Activated CD4-positive, alpha-beta T cell treated with anti-CD3 and anti-CD28 coated beads, Interleukin-2, amount 50 U/mL, for 24 hours (primary cell): ENCODE data around the gene ENOX1.

Experiments used
- DNase-seq, 2 donors: peaks; one replicate each; pipeline ENCODE4 v3.0.0-alpha.2; 2020; ENCODE audit warnings: low read depth in 1 of 2, low spot score in 1 of 2

The ENOX1 gene

DNA sequence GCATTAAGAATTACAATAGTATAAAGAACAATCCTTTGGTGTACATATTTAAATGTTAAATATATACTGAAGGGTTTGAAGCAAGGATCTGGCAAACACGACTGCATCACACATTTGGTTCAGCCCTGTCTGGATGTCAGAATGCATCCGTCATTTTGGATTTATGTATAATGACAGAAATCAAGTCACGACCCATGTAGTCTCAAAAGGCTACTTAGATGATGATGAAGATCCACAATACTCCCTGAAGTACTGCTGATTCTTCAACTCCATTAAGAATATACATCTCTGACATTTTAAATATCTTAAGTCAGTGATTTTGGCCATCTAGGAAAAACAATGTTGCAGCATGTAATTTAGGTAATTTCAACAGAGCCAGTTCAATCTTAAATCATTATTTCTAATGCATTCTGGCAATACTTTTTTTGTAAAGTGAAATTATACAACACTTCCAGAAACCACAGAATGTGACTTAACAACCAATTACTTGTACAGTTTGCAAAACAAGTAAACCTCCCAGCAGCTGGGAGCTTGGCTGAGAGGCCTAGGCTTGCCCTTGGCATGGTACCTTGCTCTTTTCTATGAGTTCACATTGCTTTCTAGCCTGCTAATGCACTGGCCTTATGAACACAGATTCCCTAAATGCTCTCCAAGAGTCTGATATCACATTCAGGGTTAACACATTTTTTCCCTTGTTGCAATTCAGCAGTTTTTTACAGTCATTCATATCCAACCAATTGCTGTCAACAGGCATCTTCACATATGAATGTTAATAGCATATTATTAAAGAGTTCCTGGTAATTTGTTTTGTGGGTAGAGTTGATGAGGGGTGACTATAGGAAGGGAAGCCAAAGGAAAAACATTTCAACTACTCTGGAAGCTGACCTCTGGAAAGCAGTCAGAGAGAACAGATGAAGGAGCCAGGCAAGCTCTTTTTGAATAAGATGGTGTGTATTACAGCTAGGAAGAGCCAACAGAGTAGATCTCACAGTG, 175.2 kb downstream of the ENOX1 start:
- no peak for DNase-seq

DNA sequence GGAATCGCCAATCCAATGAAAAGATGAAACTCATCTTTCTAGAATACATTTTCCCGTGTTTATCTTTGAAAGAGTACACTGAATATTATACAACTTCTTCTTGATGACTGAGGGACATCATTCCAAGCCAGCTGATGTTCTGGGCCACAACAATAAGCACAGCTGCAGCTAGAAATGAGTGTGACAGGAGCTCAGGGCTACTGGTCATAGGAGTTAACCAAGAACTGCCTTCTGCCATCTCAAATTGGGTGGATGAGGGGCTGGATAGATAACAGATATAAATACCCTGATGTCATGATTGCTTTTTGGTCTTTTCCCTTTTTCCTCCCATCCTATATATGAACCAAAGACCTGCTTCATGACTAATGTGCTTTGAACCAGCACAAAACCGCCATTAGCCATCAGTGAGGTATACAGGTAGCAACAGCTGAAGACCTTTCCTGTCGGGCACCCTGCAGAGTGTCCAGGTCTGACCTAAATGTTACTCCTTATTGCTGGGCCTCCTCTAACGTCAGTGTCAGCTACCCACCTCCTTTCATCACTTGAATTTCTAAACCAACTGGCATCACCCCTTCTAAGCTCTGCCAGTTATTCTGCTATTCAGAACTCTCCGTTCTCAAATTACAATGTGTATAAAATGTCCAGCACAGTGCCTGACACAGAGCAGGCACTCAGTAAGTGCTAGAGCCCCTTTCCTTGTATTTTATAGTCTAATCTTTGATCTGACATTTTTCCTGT, 178.2 kb downstream of the ENOX1 start:
- no peak for DNase-seq

DNA sequence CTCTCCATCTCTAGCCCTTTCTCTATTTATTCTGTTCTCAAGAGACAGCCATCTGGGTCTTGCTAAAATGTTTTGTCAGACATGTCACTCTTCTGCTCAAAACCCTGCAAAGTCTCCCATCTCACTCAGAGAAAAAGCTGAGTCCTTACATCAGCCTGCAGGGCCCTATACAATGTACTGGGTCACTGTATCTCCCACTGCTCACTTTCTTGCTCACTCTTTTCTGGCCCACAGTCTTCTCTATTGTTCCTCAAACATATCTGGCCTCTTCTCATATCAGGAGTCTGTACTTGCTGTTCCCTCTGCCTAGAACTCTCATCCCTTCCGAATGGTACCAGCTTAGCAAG, 189.2 kb downstream of the ENOX1 start:
- DNase-seq = no peak

DNA sequence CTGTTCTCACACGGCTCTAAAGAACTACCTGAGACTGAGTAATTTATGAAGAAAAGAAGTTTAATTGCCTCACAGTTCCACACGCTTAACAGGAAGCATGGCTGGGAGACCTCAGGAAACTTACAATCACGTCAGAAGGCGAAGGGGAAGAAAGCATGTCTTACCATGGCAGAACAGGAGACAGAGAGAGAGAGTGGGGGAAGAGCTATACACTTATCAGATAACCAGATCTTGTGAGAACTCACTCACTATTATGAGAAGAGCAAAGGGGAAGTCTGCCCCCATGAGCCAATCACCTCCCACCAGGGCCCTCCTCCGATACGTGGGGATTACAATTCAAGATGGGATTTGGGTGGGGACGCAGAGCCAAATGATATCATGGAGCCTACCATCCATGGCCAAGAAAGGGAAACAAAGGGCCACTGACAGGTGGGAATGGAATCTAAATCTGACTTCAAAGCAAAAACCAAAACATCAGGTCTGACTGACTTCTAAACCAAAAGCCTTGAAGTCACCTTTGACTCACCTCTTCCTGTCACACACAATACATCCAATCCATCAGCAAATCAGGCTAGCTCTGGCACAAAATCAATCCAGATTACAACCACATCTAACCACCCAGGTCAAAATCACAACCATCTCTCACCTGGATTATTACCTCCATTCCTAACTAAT, 189.7 kb downstream of the ENOX1 start:
- no peak for DNase-seq

DNA sequence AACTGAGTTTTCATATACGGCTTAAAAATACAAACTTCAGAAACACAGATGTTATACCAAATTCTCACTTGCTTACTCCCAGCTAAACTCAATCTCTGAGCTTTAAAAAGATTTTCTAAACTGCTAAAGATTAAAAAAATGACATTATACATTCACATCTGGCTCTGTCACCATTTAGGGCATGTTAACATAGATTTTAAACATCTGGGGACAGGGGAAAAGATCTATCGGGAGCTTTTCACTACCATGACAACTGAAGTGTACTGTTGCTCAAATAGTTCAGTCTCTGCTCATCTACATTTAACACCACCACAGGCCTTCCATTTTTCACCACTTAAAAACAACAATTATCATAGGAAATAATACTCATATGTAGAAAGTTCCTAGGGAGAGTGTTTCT, 190.8 kb downstream of the ENOX1 start:
- no peak for DNase-seq

DNA sequence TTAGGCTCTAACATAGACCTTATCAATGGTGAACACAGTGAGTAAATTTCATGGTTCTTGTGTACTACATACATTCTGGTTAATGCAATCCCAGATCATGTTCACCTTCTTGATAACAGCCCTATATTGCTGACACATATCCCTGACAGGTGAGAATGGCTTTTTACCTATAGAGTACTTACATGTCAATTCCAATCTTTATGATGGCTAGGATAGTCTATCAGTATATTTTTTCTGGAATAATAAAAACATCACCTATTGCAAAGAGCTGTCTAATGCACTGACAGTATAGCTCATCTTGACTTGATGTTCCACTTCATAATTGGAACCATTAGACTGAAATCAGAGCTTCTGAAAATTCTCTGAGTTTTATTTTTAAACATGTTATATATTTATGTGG, 199.4 kb downstream of the ENOX1 start:
- no peak for DNase-seq

DNA sequence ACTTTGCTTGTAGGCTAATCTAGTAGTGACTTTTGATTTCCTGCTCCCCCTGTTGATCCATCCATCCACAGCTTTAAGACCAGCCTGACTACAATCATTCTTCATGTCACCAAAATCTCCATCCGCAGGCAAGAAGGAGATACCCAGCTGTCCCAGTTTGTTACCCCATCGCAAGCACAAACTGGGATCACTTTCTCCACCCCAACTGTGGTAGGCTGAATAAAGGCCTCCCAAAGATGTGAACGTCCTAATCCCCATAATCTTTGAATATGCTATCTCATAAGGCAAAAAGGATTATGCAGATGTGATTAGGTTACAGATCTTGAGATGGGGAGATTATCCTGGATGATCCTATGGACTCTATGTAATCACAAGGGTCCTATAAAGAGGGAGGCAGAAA, 202.0 kb downstream of the ENOX1 start:
- no peak for DNase-seq

DNA sequence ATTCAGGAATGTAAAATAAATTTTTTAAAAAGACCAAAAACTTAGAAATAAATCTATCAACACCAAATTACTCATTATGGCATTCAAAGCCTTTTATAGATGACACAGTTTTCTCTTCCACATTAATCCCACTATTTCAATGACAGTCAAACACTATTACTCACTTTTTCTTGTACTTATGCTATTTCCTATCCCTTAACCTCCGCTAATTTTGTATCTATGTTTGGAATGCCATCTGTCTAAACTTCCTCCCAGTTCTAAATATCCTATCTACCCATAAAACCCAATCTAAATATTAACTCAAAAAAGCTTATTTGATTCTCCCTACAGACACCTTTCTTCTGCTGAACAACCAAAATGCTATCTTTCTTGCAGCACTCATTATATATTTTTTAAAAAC, 203.5 kb downstream of the ENOX1 start:
- no peak for DNase-seq

DNA sequence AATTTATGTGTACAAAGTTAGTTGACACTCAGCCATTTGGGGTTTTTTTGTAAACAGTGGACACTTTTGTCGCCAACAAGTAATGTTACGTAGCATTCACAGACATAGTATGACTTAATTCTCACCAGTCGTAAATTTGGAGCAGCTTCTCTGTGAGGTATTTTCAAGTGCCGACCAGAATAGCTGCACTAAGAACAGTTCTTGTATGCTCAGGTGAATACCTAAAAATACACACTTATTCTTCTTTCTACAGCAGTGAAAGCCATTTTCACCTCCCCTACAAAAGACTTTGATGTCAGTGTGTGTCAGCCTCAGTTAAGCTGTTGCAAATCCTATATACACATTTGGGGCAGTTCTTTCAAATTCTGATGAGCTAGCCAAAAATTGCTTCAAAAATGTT, 206.5 kb downstream of the ENOX1 start:
- no peak for DNase-seq

DNA sequence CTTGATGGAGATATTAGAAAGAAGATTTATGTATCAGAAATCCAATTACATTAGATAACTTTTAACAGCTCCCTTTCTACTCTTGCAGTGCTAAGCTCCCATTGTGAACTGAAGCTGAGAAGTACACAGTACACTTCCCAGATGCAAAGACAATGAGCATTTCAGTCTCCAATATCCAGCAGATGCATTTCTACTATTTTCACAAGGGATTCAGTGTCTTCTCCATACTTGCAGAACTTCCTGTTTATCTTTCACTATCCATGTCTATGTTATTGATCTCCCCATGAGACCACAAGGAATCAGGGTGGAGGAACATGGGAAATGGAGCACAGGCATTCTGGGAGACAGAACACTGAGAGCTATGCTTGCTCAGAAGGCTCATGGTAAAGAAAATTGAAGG, 207.5 kb downstream of the ENOX1 start:
- no peak for DNase-seq

DNA sequence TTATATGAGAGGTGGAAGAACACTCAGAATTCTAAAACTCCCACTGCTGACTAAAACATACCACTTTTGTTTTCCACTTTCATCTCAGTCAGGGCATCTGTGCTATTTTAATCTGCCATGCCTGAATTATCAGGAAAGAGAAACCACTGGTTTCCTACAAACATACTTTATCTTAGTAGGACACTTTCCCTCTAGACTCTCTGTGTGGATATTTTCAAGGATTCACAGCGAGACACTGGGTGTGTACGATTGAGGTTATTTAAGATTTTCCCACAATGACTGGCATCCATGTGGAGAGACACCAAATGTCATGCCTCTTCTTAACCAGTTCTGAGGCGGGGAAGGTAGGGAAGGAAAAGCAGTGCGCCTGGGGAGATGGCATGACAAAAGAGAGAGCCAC, 212.2 kb downstream of the ENOX1 start:
- no peak for DNase-seq

DNA sequence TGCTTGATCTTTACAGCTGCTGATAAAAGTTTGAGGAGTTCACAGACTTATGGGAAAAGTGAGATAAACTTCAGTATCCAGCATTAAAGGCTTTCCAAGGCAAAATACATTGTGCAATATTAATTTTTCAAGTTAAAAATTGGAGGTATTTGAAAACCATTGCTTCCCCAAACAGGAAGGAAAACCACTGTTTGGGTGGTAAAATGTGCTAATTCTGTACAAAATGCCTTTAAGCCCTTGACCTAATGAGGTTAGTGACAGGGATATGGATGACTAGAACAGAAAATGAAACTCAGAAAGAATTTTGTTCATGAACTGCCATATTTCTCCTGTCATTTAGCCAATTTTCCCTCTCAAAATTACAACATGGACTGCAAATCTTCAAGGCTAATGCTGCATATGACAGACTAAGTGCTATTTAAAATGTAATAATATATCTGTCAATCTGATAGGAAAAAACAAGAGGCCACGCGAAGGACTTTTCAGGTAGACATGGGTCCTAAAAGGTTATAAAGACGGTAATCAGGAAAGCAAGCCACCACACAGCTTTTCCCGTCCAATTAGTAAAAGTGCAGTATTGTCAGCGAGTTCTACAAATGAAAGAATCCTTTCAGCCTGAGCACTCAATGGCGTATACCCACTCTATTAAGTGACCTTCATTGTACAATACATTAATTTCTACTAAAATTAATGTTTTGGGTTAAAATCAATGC, 212.8 kb downstream of the ENOX1 start:
- DNase-seq = no peak

DNA sequence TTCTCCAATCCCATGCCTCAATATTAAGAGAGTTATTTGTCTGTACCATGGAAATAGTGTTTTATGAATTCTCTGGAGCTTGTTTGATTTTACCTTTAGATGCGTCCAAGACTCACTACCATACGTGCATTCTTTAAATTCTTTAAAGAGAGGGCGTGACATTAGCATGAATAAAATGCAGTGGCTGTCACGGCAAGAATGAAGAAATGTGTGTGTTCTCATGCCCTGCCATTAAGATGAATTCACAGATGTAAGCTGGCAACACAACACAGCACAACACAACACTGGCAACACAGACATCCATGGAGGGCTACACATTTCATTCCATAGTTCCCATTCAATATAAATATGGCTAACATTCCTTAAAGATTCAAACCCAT, 213.4 kb downstream of the ENOX1 start:
- no peak for DNase-seq

DNA sequence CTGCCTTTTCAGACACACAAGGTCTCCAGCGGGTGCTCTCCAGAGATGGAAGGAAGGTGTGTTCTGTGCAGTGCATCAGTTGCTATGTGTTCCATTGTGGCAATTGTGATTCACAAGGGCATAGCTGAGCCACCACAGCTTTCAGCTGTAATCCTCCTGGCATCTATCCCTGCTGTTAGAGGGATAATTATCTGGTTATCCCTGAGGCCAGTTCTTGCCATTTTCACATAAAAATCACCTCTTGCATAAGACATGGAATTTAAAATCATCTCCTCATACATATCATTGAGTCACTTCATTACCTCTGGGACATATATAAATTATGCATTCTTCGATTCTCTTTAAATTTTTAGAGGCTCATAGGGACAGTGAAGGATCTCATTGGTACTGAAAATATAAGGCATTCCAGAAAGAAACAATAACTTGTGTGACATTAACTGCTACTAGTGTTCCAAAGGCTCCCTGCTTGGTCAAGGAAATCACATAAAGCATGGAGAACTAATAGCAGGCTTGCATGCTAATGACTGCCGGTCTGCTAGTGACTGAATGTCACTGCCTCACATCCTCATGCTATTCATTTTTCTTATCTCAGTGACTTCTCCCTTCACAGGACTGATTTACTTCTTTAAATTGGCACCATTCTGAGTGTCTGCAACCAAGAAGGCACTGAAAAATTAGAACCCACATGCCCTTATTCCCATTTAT, 214.0 kb downstream of the ENOX1 start:
- no peak for DNase-seq

DNA sequence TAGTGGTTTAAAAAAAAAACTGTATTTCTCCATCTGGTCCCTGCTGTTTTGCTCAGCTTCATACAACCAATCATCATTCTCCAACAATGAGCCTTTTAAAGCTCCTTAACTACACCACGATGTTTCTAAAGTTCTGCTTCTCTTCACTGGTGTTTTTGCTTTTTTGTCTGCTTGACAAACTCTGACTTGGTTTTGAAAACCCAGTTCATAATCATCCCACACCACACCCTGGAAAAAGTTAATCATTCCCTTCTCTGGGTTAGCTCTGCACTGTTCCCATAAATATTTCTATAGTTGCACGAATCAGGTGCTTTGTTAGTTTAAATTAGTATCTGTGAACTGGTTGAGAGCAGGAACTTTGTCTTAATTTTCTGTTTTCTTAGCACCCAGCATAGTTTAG, 217.1 kb downstream of the ENOX1 start:
- DNase-seq = no peak

DNA sequence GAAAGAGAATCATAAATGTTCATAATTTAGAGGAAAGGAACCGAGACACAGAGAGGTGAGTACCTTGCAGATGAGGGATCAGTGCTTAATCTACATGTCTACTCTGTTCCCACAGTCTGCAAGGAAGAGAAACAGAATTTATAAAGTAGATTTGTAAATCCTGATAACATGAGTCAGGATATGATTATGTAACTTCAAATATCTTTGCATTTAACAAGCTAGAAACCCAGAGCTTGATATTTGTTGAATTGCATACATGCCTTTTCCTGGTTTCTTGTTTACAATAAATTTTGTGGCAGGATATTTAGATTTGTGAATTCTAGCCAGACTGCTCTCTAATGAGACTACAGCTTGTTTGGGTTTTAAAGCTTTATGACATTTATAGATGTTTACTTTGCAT, 219.2 kb downstream of the ENOX1 start:
- DNase-seq = no peak

DNA sequence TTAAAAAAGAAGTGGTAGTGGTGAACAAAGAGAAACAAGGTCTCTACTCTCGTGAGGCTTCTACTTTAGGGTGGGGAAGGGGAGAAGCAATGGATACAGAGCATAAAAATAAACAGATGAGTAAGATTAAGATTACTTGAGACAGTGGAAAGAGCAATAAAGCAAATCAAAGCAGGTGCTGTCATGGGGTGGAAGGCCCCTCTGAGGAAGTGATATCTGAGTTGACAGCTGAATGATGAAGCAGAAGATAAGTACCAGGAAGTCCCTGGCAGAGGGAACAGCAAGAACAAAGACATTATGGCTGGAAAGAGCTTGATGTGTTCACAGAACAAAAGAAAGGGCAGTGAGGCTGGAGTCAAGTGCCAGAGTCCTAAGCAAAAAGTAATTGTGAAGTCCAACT, 221.8 kb downstream of the ENOX1 start:
- DNase-seq = no peak

DNA sequence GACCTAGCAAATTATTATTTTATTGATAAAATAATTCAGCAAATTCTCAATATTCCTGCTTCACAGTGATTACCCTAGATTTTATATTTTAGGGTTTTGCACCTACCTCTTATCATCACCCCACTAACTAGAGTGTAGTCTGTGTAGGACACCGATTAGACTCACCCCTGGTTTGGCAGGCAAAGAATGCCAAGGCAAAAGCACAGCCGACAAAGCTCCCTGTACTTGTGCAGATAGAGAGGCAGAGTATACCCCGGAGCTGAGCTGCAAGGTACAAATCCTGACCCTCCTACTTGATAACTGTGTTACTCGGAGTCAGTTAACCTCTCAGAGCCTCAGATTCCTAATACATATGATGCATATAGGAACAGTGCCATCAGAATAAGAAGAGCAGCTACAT, 225.7 kb downstream of the ENOX1 start:
- DNase-seq = no peak

DNA sequence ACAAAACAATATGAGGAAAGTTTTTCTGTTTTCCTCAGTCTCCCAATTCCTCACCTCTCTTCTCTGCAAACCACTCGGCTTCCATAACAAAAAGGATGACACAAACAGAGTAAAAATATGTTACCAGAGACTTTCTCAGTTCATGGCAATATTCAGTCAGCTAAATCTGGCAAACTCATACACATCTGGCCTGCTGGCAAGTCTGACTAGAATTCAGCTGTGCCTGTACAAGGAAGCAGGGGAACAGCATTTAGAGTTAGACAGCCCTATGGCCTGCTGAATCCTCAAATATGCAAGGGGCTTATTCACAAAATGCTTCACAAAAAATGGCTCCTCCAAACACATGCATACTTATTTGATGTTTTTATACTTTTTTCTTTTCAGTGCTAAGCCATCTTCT, 227.8 kb downstream of the ENOX1 start:
- DNase-seq = no peak

DNA sequence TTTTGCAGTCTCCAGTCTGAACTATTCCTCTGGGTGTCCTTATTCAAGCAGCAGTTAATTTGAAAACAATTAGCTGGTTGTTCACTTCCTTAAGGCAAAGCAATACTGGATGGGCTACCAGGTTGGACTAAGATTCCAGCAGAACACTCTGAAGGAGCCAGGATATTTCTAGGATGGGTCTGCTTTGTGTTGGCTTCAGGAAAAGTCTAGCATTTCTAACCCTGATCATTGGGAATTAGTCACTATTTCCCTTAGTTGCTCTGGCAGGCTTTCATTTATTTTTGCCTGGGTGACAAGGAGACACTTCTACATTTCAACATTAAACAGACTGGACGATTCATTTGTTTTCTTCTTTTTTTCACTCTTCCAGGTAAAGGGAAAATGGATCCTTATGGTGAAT, 228.4 kb downstream of the ENOX1 start:
- no peak for DNase-seq

DNA sequence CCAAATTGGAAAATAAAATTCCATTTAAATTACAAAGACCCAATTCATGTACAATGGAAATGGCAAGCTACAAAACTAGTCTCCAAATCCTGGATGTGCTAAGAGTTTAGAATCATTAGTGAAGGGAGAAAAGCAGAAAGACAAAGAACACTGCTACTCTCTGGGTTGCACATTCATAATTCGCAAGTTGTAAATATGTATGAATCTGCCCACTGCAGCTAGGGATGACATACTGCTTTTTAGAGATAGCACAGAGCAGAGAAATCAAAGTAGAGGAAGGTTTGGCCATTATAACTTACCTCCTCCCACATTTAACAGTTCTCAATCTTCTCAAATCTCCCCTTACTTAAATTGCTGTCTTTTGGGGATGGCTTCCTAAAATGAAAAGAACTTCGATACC, 231.1 kb downstream of the ENOX1 start:
- DNase-seq = no peak
